ENCODE data around the gene ENTHD1.

The ENTHD1 gene

DNA sequence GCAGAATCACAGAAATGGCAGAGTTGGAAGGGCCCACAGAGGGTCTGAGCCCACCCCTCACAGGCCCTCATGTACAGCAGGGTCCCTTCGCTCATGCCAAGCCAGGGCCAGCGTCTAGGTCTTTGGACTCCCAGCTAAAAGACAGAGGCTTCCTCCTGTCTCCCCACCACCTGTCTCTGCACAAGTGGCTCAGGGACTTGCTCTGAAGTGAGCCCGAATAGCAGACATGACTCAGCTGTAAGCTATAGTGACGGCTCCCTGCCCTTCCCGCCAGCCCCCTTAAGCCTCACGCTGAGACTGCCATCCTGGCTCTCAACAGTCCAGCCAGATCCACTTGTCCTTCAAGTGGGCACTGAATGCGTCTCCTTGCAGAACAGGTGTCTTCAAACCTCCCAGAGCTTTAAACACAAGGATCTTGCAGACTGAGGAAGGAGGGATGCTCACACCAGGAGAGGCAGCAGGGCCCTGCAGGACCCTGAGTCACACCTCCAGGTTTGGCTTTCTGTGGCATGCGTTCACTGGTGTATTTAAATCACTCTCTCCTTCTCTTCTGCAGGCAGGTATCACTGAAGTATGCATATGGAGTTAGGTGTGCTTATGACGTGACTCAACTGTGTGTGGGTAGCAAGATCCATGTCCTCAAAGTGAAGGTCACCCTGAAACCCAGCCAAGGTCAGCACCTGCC lies 168.1 kb downstream of the ENTHD1 start:
- Mint-ChIP-seq H3K36me3 (peaks cover 2% of the 10 kb centered on the region), H3K4me3 (no peak overlapping the region), H3K4me1 (peaks cover 3% of the 10 kb centered on the region), H3K27me3 (peaks cover 7% of the 10 kb centered on the region), H3K27ac (no peak overlapping the region), H3K9me3 (no peaks in the 10 kb centered on the region)
- ATAC-seq (ENCODE audit: low read depth) (no peak), DNase-seq (ENCODE audit: low spot score in 2 of 2) (no peak)

DNA sequence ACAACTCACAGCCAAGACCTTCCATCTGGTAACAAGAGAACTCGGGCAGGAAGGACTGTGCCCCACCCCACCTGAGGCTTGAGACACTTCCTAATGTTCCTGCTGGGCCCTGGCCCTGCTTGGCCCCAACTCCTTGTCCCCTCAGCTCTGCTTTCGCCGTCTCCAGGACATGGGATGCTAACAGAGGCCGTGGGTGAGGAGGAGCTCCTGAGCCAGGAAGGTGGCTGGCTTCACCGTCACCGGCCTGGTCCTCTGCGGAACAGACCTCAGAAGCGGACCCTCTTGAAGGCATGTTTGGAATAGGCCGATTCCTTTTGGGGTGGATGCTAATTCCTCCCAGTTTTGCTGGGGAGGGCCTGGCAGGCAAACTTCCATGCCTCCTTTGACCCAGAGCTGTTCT lies 168.7 kb downstream of the ENTHD1 start:
- Mint-ChIP-seq H3K9me3 (no peaks in the 10 kb centered on the region), H3K36me3 (peaks cover 2% of the 10 kb centered on the region), H3K4me1 (peaks cover 5% of the 10 kb centered on the region), H3K27ac (no peak overlapping the region), H3K27me3 (peaks cover 8% of the 10 kb centered on the region), H3K4me3 (no peak overlapping the region)
- no peak for ATAC-seq (ENCODE audit: low read depth)
- DNase-seq (ENCODE audit: low spot score in 2 of 2) = no peak

DNA sequence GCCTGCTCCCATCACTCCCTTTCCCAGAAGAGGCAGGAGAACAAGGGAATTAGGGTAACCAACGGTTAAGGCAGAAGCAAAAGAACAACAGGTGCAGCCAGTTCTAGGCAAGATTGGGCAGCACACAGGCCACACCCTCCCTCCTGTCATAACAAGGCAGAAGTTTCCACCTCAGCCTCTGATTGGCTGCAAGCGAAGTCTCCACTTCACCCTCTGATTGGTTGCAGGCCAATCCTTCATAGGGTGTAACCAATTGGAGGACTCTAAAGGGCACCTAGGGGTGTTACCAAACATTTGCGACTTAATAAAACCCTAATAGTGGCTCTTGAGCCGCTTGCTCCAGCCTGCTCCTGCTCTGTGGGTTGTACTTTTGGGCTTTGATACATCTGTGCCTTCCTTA lies 169.2 kb downstream of the ENTHD1 start:
- H3K4me3 Mint-ChIP-seq = no peak overlapping the region
- peaks cover 5% of the 10 kb centered on the region for H3K4me1 Mint-ChIP-seq
- no peak overlapping the region for H3K27ac Mint-ChIP-seq
- H3K27me3 Mint-ChIP-seq = peaks cover 8% of the 10 kb centered on the region
- ATAC-seq (ENCODE audit: low read depth) (no peak), DNase-seq (ENCODE audit: low spot score in 2 of 2) (no peak)
- H3K36me3 Mint-ChIP-seq = peaks cover 2% of the 10 kb centered on the region
- no peaks in the 10 kb centered on the region for H3K9me3 Mint-ChIP-seq

DNA sequence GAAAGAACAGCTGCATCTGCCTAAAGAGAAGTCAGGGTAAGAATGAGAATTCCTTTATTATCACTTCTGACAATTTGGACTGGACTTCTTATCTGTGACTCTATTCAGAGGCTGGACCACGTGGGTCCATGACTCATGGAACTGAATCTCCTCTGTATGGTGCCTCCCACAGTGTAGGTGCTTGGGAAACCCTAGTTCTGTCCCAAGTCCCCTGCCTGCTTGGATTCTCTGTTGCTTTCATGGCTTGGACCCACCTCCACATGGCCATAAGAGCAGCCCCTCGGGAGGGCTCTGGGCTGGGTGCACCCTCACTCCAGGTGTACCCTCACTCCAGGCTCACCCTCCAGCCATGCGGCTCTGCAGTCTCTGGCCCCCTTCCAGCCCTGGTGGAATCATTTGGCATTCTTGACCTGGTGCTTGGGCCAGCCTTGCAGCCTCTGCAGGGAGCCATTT lies 169.6 kb downstream of the ENTHD1 start:
- H3K4me3 Mint-ChIP-seq = no peak overlapping the region
- H3K27ac Mint-ChIP-seq = no peak overlapping the region
- peaks cover 5% of the 10 kb centered on the region for H3K4me1 Mint-ChIP-seq
- no peak for ATAC-seq (ENCODE audit: low read depth)
- peaks cover 8% of the 10 kb centered on the region for H3K27me3 Mint-ChIP-seq
- H3K36me3 Mint-ChIP-seq = peaks cover 2% of the 10 kb centered on the region
- H3K9me3 Mint-ChIP-seq = no peaks in the 10 kb centered on the region
- DNase-seq (ENCODE audit: low spot score in 2 of 2) = no peak

DNA sequence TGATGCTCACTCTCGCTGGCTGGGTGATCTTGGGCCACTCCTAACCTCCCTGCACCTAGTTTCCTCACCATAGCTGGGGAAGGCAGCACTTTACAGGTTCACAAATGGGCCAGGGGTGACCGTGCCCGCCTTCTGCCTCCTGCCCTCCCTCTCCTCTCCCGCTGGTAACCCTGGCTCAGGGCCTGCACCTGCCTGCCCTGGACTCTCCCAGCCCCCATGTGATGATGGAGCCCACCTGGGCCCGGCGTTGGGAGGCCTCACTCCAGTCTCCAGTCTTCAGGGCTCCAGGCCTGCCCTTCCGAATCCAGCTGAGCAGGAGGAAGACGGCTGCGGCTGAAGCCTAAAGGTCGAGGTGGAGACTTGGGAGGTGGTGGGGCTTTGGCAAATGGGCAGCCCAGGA lies 170.1 kb downstream of the ENTHD1 start:
- H3K4me1 Mint-ChIP-seq = peaks cover 5% of the 10 kb centered on the region
- no peak overlapping the region for H3K4me3 Mint-ChIP-seq
- no peak overlapping the region for H3K27ac Mint-ChIP-seq
- ATAC-seq (ENCODE audit: low read depth) (no peak), DNase-seq (ENCODE audit: low spot score in 2 of 2) (no peak)
- peaks cover 8% of the 10 kb centered on the region for H3K27me3 Mint-ChIP-seq
- no peaks in the 10 kb centered on the region for H3K9me3 Mint-ChIP-seq
- H3K36me3 Mint-ChIP-seq = peaks cover 2% of the 10 kb centered on the region

DNA sequence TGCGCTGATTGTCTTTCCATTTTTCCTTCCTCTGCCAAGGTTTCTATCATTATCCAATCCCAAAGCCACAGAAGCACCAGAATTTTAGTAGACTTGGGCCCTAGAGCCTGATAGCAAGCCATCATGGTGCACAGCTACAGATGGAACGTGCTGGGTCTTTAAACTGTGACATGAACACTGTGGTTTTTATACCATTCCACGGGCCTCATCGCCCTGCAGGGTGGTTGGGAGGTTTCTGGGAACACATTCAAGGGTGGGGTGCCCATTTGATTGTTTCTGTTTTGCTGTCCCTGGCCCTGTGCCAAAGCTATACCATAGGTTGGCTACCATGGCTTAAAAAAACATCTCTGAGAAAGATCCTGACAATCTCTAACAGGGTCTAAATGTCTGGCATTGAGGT lies 171.1 kb downstream of the ENTHD1 start:
- ATAC-seq (ENCODE audit: low read depth) = no peak
- Mint-ChIP-seq H3K27me3 (peaks cover 5% of the 10 kb centered on the region), H3K9me3 (no peaks in the 10 kb centered on the region), H3K27ac (no peak overlapping the region), H3K36me3 (peaks cover 2% of the 10 kb centered on the region), H3K4me1 (peaks cover 5% of the 10 kb centered on the region), H3K4me3 (no peak overlapping the region)
- no peak for DNase-seq (ENCODE audit: low spot score in 2 of 2)

DNA sequence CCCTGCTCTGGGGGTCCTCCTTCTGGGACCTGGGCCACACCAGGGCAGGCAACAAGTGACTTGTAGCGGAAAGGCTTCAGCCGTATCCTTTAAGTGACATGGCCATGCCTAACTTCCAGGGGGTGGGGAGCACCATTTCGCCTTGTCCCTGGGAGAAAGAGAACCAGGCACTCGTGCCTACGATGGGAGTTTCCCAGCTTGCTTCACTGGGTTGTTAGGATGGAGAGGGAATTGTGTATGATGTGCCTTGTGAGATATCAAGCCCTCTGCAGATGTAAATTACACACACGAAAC lies 171.6 kb downstream of the ENTHD1 start:
- peaks cover 2% of the 10 kb centered on the region for H3K36me3 Mint-ChIP-seq
- DNase-seq (ENCODE audit: low spot score in 2 of 2) (no peak), ATAC-seq (ENCODE audit: low read depth) (no peak)
- H3K4me1 Mint-ChIP-seq = peaks cover 5% of the 10 kb centered on the region
- H3K9me3 Mint-ChIP-seq = no peaks in the 10 kb centered on the region
- H3K27ac Mint-ChIP-seq = no peak overlapping the region
- H3K4me3 Mint-ChIP-seq = no peak overlapping the region
- peaks cover 5% of the 10 kb centered on the region for H3K27me3 Mint-ChIP-seq

DNA sequence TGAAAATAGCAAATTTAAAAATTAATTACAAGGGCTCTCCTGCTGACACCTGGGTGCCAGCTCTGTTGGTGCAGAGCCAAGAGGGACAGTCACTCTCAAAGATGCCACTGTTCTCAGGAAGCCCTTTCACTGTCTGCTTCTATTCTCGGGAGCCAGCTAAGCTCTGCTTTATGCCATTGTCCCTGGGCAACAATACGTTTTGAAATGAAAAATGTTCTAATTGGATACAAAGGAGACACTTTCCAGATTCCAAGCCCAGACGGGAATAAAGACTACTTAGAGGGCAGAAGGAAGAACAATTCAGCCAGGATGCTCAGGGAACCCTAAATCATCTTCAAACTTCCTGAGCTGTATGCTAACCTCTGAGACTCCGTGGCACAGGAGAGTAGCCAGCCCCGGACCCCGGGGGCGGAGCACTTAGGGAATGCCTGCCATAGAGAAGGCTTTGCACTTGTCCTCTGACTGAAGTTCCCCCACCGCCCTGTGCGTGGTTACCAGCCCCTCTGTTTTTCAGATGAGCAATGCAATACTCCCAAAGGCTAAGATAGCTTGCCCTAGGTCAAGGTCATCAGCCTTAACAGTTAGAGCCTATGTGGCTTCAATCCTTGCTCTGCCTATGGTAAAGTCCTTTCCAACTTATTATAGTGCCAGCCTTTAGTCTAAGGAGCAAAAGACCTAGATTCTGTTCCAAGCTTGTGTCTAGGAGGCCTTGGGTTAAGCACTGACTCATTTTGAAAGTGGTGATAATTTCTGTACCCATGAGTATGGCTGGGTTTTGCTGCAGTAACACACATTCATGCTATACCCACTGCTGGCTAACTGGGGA lies 172.1 kb downstream of the ENTHD1 start:
- no peak overlapping the region for H3K27ac Mint-ChIP-seq
- H3K36me3 Mint-ChIP-seq = peaks cover 2% of the 10 kb centered on the region
- ATAC-seq (ENCODE audit: low read depth) = no peak
- no peaks in the 10 kb centered on the region for H3K9me3 Mint-ChIP-seq
- peaks cover 5% of the 10 kb centered on the region for H3K4me1 Mint-ChIP-seq
- DNase-seq (ENCODE audit: low spot score in 2 of 2) = no peak
- no peak overlapping the region for H3K4me3 Mint-ChIP-seq
- H3K27me3 Mint-ChIP-seq = peaks cover 5% of the 10 kb centered on the region

DNA sequence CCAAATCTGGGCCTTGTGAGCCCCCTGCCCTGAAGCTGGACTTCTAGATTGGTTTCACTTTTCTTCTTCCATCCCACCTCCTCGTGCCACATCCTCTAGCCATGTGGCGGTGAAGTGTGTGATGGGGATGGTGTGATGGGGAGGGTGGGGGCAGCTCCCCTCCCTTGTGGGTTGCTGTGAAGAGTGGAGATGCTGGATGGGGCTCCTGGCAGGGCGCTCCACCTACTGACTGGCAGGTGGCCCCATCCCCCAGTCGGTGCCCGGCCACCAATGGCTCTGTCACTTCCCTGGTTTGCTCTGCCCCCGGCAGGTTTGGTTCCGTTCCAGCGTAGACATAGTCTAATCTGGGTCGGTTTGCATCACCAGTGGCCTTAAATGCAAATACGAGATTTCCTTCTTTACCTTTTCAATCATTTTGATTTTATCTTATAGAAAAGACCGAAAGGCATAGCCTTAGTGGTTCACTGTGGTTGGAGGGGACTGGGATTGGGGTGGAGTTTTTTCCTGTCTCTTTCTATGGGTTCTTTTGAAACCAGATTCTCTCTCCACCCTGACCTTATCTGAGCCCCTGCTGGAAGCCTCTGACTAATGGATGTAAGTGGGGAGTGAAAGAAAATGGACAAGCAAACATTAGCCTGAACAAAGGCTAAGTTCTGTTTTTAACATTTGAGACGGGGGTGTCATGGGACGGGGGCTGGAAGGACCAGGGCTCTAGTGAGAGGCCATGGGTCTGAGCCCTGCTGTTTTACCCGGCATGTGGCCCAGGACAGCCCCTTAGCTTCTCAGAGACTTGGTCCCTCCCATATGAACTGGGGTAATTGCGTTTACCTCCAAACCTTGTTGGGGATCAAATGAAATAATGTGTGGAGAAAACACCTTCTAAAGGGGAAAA lies 173.8 kb downstream of the ENTHD1 start:
- H3K36me3 Mint-ChIP-seq = peaks cover 2% of the 10 kb centered on the region
- no peak overlapping the region for H3K4me3 Mint-ChIP-seq
- ATAC-seq (ENCODE audit: low read depth) (no peak), DNase-seq (ENCODE audit: low spot score in 2 of 2) (no peak)
- H3K27ac Mint-ChIP-seq = peak overlapping the region; percentile 28
- peaks cover 3% of the 10 kb centered on the region for H3K27me3 Mint-ChIP-seq
- H3K4me1 Mint-ChIP-seq = peaks cover 5% of the 10 kb centered on the region
- no peaks in the 10 kb centered on the region for H3K9me3 Mint-ChIP-seq

DNA sequence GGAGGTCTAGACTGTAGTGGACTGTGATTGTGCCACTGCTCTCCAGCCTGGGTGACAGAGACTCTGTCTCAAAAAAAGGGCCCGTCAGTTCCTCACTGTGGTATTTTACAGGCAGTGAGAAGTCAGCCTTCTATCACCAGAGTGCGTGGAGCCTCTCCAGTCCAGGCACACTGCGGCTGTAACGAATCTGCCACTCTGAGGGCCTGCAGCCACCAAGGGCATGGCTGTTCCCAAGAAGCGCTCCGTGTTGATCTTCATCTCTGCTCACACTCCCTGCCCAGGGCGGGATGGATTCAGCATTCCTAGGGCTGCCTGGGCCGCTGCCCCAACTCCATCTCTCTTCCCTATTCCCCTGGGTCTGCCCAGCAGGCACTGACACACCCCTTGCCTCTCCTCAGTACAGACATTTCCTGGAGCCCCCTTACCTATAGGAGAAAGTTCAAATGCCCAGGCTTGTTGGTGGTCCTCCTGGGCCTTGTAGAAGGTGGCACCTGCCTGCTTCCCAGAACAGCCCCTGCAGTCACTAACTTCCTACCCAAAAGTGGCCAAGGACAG lies 174.6 kb downstream of the ENTHD1 start:
- Mint-ChIP-seq H3K4me3 (no peak overlapping the region), H3K36me3 (peaks cover 2% of the 10 kb centered on the region), H3K9me3 (no peaks in the 10 kb centered on the region), H3K4me1 (peaks cover 5% of the 10 kb centered on the region), H3K27ac (no peak overlapping the region), H3K27me3 (peaks cover 3% of the 10 kb centered on the region)
- DNase-seq (ENCODE audit: low spot score in 2 of 2) = no peak
- ATAC-seq (ENCODE audit: low read depth) = no peak

DNA sequence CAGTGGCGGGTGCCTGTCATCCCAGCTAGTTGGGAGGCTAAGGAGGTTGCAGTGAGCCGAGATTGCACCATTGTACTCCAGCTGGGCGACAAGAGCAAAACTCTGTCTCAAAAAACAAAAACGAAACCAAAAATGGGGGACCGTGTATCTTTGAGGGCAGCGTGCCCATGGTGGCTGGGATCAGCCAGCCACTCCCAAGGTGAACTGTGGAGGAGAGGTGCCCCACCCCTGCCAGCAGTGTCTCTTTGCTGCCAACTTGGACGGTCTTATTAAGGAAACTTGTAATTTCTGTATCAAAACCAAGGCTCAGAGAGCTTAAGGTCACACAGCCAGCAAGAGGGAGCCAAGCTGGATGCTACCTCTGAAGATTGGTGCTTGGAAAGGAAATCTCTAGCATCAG lies 175.4 kb downstream of the ENTHD1 start:
- H3K9me3 Mint-ChIP-seq = no peaks in the 10 kb centered on the region
- H3K4me1 Mint-ChIP-seq = peaks cover 4% of the 10 kb centered on the region
- peaks cover 3% of the 10 kb centered on the region for H3K27me3 Mint-ChIP-seq
- DNase-seq (ENCODE audit: low spot score in 2 of 2) (no peak), ATAC-seq (ENCODE audit: low read depth) (no peak)
- H3K27ac Mint-ChIP-seq = no peak overlapping the region
- H3K36me3 Mint-ChIP-seq = peaks cover under 1% of the 10 kb centered on the region
- H3K4me3 Mint-ChIP-seq = no peak overlapping the region

DNA sequence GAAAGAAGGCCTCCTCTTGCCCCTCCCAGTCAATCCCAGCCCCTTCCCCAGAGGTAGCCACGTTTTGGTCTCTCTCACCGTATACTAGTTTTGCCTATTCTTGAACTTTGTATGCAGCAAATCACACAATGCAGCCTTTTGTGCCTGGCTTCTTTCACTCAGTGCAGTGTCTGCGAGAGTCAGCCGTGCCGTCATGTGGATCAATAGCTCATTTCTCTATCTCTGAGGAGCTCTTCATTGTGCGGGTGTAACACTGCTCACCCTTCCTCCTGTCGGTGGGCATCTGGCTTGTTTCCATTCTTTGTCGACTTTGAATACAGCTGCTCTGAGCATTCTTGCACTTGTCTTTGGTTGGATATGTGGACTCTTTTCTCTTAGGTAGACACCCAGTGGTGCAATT lies 176.5 kb downstream of the ENTHD1 start:
- no peak overlapping the region for H3K27ac Mint-ChIP-seq
- H3K4me1 Mint-ChIP-seq = peaks cover 9% of the 10 kb centered on the region
- H3K27me3 Mint-ChIP-seq = peaks cover 4% of the 10 kb centered on the region
- DNase-seq (ENCODE audit: low spot score in 2 of 2) (no peak), ATAC-seq (ENCODE audit: low read depth) (no peak)
- H3K9me3 Mint-ChIP-seq = no peaks in the 10 kb centered on the region
- no peaks in the 10 kb centered on the region for H3K36me3 Mint-ChIP-seq
- no peak overlapping the region for H3K4me3 Mint-ChIP-seq

DNA sequence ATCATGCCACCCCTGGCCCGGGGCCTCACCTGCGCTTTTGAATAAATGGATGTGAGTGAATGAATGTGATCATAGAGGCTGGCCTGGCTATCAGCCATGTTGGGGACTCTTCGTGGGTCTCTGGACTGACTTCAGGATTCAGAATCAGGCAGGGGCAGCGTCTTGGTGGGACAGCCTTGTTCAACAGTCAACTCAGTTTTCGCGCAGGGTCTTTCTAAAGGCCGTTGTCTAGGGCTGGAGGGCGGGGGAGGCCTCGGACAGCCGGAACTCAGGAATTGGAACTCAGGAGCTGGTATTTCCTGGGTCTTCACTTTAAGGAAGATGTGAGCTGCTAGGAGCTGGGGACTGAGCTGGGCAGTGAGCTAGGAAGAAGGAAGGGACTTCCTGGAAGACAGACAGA lies 177.0 kb downstream of the ENTHD1 start:
- ATAC-seq (ENCODE audit: low read depth) (no peak), DNase-seq (ENCODE audit: low spot score in 2 of 2) (no peak)
- H3K4me1 Mint-ChIP-seq = peaks cover 13% of the 10 kb centered on the region
- H3K27ac Mint-ChIP-seq = no peak overlapping the region
- no peak overlapping the region for H3K4me3 Mint-ChIP-seq
- no peaks in the 10 kb centered on the region for H3K9me3 Mint-ChIP-seq
- H3K27me3 Mint-ChIP-seq = peaks cover 9% of the 10 kb centered on the region
- H3K36me3 Mint-ChIP-seq = no peaks in the 10 kb centered on the region
